CD4-positive, alpha-beta memory T cell (primary cell): ENCODE measurements around the gene MOGAT1. TPM values are rescaled to one million over a fixed set of nuclear protein-coding genes. Genes with fewer than 3 reads are reported as not detected.

Source experiments
- CTCF ChIA-PET: fragments of 350-600 bp; sonication (Branson Sonifier 250); formaldehyde crosslinking; loops from one replicate; lab custom pipeline; 2021; ENCODE audit warnings: inconsistent platforms; ENCODE audit not compliant: partially characterized antibody; lab: Charles Lee
- POLR2A ChIA-PET: fragments of 350-600 bp; sonication (Branson Sonifier 250); formaldehyde crosslinking; loops from one replicate; lab custom pipeline; 2021; ENCODE audit not compliant: partially characterized antibody; lab: Charles Lee
- DNase-seq, 5 donors: peaks; one replicate each; pipeline versions ENCODE4 v3.0.0 to v3.0.0-alpha.2; 2020 to 2022; ENCODE audit warnings: mixed read lengths in 1 of 5
- H3K27ac ChIP-seq: one replicate; pipeline ENCODE4 v1.7.0; 2013; ENCODE audit warnings: low read depth, low read length
- H3K27me3 ChIP-seq: 2 replicates; pipeline ENCODE4 v1.7.0; 2013; ENCODE audit warnings: mild to moderate bottlenecking, low read length, moderate library complexity; ENCODE audit not compliant: insufficient read depth
- H3K36me3 ChIP-seq: 2 replicates; pipeline ENCODE4 v1.7.0; 2013; ENCODE audit warnings: mild to moderate bottlenecking, low read length, moderate library complexity; ENCODE audit not compliant: insufficient read depth
- H3K4me1 ChIP-seq: 2 replicates; pipeline ENCODE4 v1.7.0; 2013; ENCODE audit warnings: mild to moderate bottlenecking, low read length, moderate library complexity; ENCODE audit not compliant: insufficient read depth
- H3K4me3 ChIP-seq, 2 donors: one replicate each; pipeline ENCODE4 v1.7.0; 2013; ENCODE audit warnings: low read length in 2 of 2, mild to moderate bottlenecking in 1 of 2
- H3K9me3 ChIP-seq, 2 donors: one replicate each; pipeline ENCODE4 v1.7.0; 2013; ENCODE audit warnings: low read length in 2 of 2, control low read depth in 1 of 2; ENCODE audit not compliant: control insufficient read depth in 1 of 2
- H3K27ac Mint-ChIP-seq, 7 donors: one replicate each; pipeline ENCODE4 v1.8.0; 2020 to 2021; ENCODE audit warnings: mixed read lengths in 7 of 7, mild to moderate bottlenecking in 6 of 7, inconsistent platforms in 3 of 7, moderate library complexity in 3 of 7
- H3K27me3 Mint-ChIP-seq, 2 donors: one replicate each; pipeline ENCODE4 v1.8.0; 2020 to 2021; ENCODE audit warnings: mixed read lengths in 2 of 2
- H3K36me3 Mint-ChIP-seq, 2 donors: one replicate each; pipeline ENCODE4 v1.8.0; 2020 to 2021; ENCODE audit warnings: mixed read lengths in 2 of 2, inconsistent platforms in 1 of 2, mild to moderate bottlenecking in 1 of 2
- H3K4me1 Mint-ChIP-seq, 4 donors: one replicate each; pipeline ENCODE4 v1.8.0; 2020 to 2021; ENCODE audit warnings: mixed read lengths in 4 of 4, mild to moderate bottlenecking in 1 of 4
- H3K4me3 Mint-ChIP-seq, 8 donors: one replicate each; pipeline ENCODE4 v1.8.0; 2020 to 2021; ENCODE audit warnings: mixed read lengths in 8 of 8, mild to moderate bottlenecking in 7 of 8, moderate library complexity in 6 of 8, inconsistent platforms in 3 of 8
- H3K9me3 Mint-ChIP-seq, 8 donors: one replicate each; pipeline ENCODE4 v1.8.0; 2020 to 2021; ENCODE audit warnings: mixed read lengths in 8 of 8, mild to moderate bottlenecking in 5 of 8, inconsistent platforms in 3 of 8, moderate library complexity in 1 of 8
- intact Hi-C: fragments of 100-400 bp; cut with micrococcal nuclease; formaldehyde crosslinking; loops from one replicate; pipeline ENCODE4 v1.15.1; 2023
- polyA plus RNA-seq, 2 donors: library from polyadenylated mRNA; unstranded; fragments of 300-500 nt; fragmentation: Illumina TruSeq; gene quantifications; one replicate each; pipeline ENCODE4 v1.2.3, GENCODE V29; 2021
- total RNA-seq, 2 experiments: library from RNA; stranded (reverse); gene quantifications; one replicate each; pipeline ENCODE4 v1.2.3, GENCODE V29; 2021

MOGAT1 gene
- total and polyA plus RNA-seq, 4 experiments from 2014 or later = not detected

DNA sequence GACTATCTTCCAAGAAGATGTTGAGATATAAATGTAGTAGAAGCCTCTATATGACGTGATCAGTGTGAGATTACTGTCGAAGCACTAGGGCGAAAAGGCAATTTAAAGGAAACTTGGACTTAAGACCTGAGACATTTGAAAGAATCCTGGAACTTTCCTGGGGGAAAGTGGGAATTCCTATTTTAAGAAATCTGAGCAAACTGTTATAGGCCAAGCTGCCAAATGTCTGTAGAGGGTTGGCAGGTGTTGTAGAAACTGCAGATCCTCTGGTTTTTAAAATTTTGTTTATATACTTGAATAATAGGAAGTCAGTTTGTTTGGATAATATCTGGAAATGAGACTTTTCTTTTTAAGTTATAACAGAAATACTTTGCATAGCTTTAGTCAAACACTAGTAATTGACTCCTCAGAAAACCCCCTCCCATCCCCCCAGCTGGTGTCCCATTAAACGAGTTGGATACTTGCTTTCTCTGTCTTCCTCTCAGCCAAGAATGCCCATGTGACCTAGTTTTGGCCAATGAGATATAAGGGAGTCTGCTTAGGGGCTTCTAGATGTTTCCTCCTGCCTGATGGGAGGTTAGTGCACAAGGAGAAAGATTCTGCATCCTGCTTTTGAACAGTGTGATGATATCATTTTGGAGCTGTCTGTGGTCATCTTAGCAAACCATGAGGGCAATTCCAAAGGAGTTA is 61.2 kb downstream of the MOGAT1 start:
- no peaks in the 10 kb centered on the region for H3K4me1 Mint-ChIP-seq
- H3K36me3 Mint-ChIP-seq = no peaks in the 10 kb centered on the region
- Histone ChIP-seq H3K27ac (no peak overlapping the region), H3K36me3 (no peaks in the 10 kb centered on the region), H3K4me1 (no peaks in the 10 kb centered on the region), H3K4me3 (no peak overlapping the region), H3K9me3 (no peaks in the 10 kb centered on the region), H3K27me3 (no peaks in the 10 kb centered on the region)
- intact Hi-C loops = no loop called here
- no peak overlapping the region for H3K4me3 Mint-ChIP-seq
- H3K9me3 Mint-ChIP-seq = no peaks in the 10 kb centered on the region
- H3K27me3 Mint-ChIP-seq = peaks cover 10 to 17% of the 10 kb centered on the region in 2 donors
- POLR2A ChIA-PET = no interaction called here
- CTCF ChIA-PET = no interaction called here
- H3K27ac Mint-ChIP-seq = no peak overlapping the region
- DNase-seq = no peak

DNA sequence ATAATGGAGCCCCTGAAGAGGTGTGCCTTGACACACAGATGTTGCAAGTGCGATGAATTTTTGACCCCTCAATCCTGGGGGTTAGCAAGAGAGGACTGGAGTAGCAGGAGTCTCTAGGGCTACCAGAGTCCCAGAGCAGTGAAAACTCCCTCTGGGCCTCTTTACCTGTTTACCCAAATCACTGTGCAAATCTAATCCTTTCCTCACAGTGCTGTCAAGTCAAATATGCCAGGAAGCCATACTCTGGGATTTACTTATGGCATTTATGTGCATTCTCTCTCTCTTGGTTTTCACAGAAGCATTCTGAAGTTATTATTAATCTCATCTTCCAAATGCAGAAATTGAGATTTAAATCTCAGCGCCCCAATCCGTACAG is 62.0 kb downstream of the MOGAT1 start:
- CTCF ChIA-PET = no interaction called here
- H3K36me3 ChIP-seq = no peaks in the 10 kb centered on the region

GRCh38 chr2:222733846-222734702 is 62.6 kb downstream of the MOGAT1 start:
- H3K9me3 Mint-ChIP-seq = no peaks in the 10 kb centered on the region
- no peak overlapping the region for H3K4me3 ChIP-seq
- peaks cover 10 to 18% of the 10 kb centered on the region in 2 donors for H3K27me3 Mint-ChIP-seq
- intact Hi-C loops = no loop called here
- no peak overlapping the region for H3K4me3 Mint-ChIP-seq
- no peaks in the 10 kb centered on the region for H3K9me3 ChIP-seq
- CTCF ChIA-PET = interaction anchor here (1.1 kb wide), 2 partner anchors 9 to 44 kb away, joined by 3 to 4 read pairs; no protein-coding TSS in a partner anchor
- DNase-seq = no peak
- no peaks in the 10 kb centered on the region for H3K36me3 ChIP-seq
- peaks cover 0 to 4% (median 2%) of the 10 kb centered on the region in 4 donors for H3K4me1 Mint-ChIP-seq
- no peaks in the 10 kb centered on the region for H3K4me1 ChIP-seq
- no peaks in the 10 kb centered on the region for H3K27me3 ChIP-seq
- no peak overlapping the region for H3K27ac ChIP-seq
- H3K36me3 Mint-ChIP-seq = no peaks in the 10 kb centered on the region
- POLR2A ChIA-PET = no interaction called here
- no peak overlapping the region for H3K27ac Mint-ChIP-seq

More for the DNA sequence above, 62.0 kb downstream of the MOGAT1 start:
- Histone ChIP-seq H3K4me3 (no peak overlapping the region), H3K27me3 (no peaks in the 10 kb centered on the region), H3K9me3 (no peaks in the 10 kb centered on the region), H3K27ac (no peak overlapping the region), H3K4me1 (no peaks in the 10 kb centered on the region)
- DNase-seq = no peak
- no peak overlapping the region for H3K27ac Mint-ChIP-seq
- peaks cover 10 to 17% of the 10 kb centered on the region in 2 donors for H3K27me3 Mint-ChIP-seq
- H3K4me3 Mint-ChIP-seq = no peak overlapping the region
- POLR2A ChIA-PET = no interaction called here
- H3K9me3 Mint-ChIP-seq = no peaks in the 10 kb centered on the region
- intact Hi-C loops = no loop called here
- H3K36me3 Mint-ChIP-seq = no peaks in the 10 kb centered on the region
- H3K4me1 Mint-ChIP-seq = peaks cover 0 to under 1% (median 0%) of the 10 kb centered on the region in 4 donors

DNA sequence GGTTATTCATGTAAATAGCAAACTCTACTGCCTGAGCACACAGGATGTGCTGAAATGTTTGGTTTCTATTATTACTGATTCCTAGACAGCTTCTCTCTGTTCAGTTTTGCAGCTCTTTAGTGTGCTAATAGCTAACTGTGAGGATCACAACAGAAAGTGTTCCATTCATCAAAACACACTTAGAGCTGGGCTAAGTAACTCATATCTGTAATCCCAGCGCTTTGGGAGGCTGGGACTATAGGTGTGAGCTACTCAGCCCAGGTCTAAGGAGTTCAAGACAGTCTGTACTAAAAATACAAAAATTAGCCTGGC is 63.2 kb downstream of the MOGAT1 start:
- no peak overlapping the region for H3K27ac Mint-ChIP-seq
- no peak overlapping the region for H3K27ac ChIP-seq
- H3K36me3 ChIP-seq = no peaks in the 10 kb centered on the region
- no peaks in the 10 kb centered on the region for H3K36me3 Mint-ChIP-seq
- H3K9me3 ChIP-seq = no peaks in the 10 kb centered on the region
- no peak overlapping the region for H3K4me3 ChIP-seq
- DNase-seq = no peak
- H3K9me3 Mint-ChIP-seq = no peaks in the 10 kb centered on the region
- H3K27me3 ChIP-seq = no peaks in the 10 kb centered on the region
- H3K4me1 Mint-ChIP-seq = peaks cover 0 to 4% (median 2%) of the 10 kb centered on the region in 4 donors
- peaks cover 10 to 17% of the 10 kb centered on the region in 2 donors for H3K27me3 Mint-ChIP-seq
- intact Hi-C loops = no loop called here
- POLR2A ChIA-PET = no interaction called here
- CTCF ChIA-PET = interaction anchor here (1.1 kb wide), 2 partner anchors 8 to 45 kb away, joined by 3 to 4 read pairs; no protein-coding TSS in a partner anchor
- H3K4me3 Mint-ChIP-seq = no peak overlapping the region
- no peaks in the 10 kb centered on the region for H3K4me1 ChIP-seq

DNA sequence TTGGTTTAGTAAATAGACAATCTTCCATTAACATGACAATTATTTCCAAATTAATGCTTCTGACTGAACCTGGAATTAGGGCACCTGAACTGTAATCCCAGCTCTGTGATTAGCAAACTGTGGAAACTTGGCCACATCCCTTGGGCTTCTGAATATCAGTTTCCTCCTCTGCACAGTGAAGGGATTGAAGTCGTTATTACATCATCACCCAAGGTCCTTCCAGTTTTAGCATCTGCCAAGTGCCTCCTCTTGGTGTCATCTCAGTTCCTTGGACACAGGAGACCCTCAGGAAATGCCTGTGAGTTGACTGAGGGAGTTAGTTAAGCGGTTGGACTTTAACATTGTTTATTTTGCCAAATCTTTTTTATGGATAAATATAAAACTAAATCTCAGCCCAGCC is 64.8 kb downstream of the MOGAT1 start:
- Mint-ChIP-seq H3K4me1 (peaks cover 0 to 4% (median 2%) of the 10 kb centered on the region in 4 donors), H3K9me3 (no peaks in the 10 kb centered on the region), H3K27ac (no peak overlapping the region), H3K27me3 (peaks cover 8 to 14% of the 10 kb centered on the region in 2 donors), H3K4me3 (no peak overlapping the region), H3K36me3 (no peaks in the 10 kb centered on the region)
- POLR2A ChIA-PET = no interaction called here
- no peaks in the 10 kb centered on the region for H3K27me3 ChIP-seq
- H3K36me3 ChIP-seq = no peaks in the 10 kb centered on the region
- intact Hi-C loops = no loop called here
- H3K9me3 ChIP-seq = no peaks in the 10 kb centered on the region
- no peak overlapping the region for H3K4me3 ChIP-seq
- DNase-seq = no peak
- H3K4me1 ChIP-seq = no peaks in the 10 kb centered on the region
- CTCF ChIA-PET = no interaction called here
- no peak overlapping the region for H3K27ac ChIP-seq

DNA sequence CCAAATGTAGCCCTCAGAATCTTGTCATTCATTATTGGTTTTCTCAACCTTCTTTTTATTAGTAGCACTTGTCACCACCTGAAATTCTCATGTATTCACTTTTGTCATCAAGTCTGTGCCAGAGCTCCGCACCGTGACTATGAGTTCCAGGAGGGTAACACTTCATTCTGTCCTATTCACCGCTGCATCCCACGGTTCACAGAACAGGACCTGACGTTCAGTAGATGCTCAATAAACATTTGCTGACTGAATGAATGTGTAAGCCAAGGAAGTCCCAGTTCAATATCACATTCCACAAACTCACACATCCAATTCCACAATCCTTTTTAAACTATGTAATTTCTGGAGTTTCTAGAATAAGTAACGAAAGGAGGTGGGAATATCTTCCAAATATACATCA is 65.5 kb downstream of the MOGAT1 start:
- no peaks in the 10 kb centered on the region for H3K27me3 ChIP-seq
- no peak for DNase-seq
- no peak overlapping the region for H3K27ac Mint-ChIP-seq
- H3K4me3 Mint-ChIP-seq = no peak overlapping the region
- no peaks in the 10 kb centered on the region for H3K9me3 ChIP-seq
- no peaks in the 10 kb centered on the region for H3K36me3 ChIP-seq
- ChIA-PET POLR2A (no interaction called here), CTCF (no interaction called here)
- H3K36me3 Mint-ChIP-seq = no peaks in the 10 kb centered on the region
- H3K4me3 ChIP-seq = no peak overlapping the region
- H3K4me1 Mint-ChIP-seq = peaks cover 0 to 4% (median 2%) of the 10 kb centered on the region in 4 donors
- no peaks in the 10 kb centered on the region for H3K9me3 Mint-ChIP-seq
- peaks cover 8 to 14% of the 10 kb centered on the region in 2 donors for H3K27me3 Mint-ChIP-seq
- H3K27ac ChIP-seq = no peak overlapping the region
- H3K4me1 ChIP-seq = no peaks in the 10 kb centered on the region
- intact Hi-C loops = no loop called here

DNA sequence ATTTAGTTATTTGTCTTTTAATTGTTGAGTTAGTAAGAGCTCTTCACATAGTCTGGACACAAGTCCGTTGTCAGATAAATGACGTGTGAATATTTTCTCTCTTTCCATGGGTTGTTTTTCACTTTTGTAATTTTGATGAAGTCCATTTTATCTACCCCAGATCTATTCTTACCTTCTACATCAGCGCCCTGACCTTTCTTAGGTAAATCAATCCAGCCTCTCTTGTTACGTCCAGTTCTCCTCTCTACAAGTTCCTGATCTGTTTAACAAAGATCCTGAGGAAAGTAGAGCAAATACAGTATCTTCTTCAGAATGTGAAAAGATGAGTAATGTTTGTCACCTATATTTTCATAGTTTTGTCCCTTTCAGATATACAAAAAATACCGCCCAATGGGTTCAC is 66.9 kb downstream of the MOGAT1 start:
- no peak for DNase-seq
- Histone ChIP-seq H3K27ac (no peak overlapping the region), H3K4me3 (no peak overlapping the region), H3K4me1 (no peaks in the 10 kb centered on the region), H3K9me3 (no peaks in the 10 kb centered on the region), H3K27me3 (no peaks in the 10 kb centered on the region), H3K36me3 (no peaks in the 10 kb centered on the region)
- intact Hi-C loops = no loop called here
- ChIA-PET POLR2A (no interaction called here), CTCF (no interaction called here)
- Mint-ChIP-seq H3K27me3 (peaks cover 10 to 11% of the 10 kb centered on the region in 2 donors), H3K36me3 (no peaks in the 10 kb centered on the region), H3K4me1 (peaks cover 0 to 6% (median 3%) of the 10 kb centered on the region in 4 donors), H3K4me3 (no peak overlapping the region), H3K27ac (no peak overlapping the region), H3K9me3 (no peaks in the 10 kb centered on the region)
